ENCODE results near the gene RECQL5. TPM values are rescaled to one million over a fixed set of nuclear protein-coding genes. Genes with fewer than 3 reads are reported as not detected.

The RECQL5 gene
- polyA plus RNA-seq, 1 experiment = 9.3 TPM

DNA sequence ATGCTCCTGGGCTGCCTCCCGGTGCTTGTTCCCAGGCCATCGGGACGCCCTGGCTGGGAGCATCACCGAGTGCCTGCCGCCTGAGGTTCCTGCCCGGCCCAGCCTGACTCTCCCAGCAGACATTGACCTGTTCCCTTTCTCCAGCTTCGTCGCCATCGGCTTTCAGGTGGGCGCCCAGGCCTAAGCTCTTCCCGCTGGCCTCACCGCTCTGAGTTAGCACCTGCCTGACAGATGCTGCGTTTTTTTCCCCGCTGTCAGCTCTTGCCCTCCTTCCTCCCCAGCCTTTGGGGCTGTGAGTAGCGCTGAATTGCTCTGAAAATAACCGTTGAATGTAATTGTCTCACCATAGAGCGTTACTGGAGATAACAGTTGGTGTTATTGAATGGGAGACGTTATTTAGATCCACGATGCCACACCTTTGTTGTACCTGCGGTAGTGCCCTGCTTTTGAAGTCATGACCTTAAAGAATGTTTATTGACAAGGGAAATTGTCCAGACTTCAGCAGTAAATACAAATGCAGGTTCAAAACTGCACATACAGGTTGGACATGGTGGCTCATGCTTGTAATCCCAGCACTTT lies 55.0 kb downstream of the RECQL5 start:
- CTCF ChIA-PET = interaction anchor here (1.7 to 2.1 kb wide), 2 partner anchors 21 to 22 kb away, joined by 5 to 7 read pairs; partner anchors contain the start of gene SMIM5

DNA sequence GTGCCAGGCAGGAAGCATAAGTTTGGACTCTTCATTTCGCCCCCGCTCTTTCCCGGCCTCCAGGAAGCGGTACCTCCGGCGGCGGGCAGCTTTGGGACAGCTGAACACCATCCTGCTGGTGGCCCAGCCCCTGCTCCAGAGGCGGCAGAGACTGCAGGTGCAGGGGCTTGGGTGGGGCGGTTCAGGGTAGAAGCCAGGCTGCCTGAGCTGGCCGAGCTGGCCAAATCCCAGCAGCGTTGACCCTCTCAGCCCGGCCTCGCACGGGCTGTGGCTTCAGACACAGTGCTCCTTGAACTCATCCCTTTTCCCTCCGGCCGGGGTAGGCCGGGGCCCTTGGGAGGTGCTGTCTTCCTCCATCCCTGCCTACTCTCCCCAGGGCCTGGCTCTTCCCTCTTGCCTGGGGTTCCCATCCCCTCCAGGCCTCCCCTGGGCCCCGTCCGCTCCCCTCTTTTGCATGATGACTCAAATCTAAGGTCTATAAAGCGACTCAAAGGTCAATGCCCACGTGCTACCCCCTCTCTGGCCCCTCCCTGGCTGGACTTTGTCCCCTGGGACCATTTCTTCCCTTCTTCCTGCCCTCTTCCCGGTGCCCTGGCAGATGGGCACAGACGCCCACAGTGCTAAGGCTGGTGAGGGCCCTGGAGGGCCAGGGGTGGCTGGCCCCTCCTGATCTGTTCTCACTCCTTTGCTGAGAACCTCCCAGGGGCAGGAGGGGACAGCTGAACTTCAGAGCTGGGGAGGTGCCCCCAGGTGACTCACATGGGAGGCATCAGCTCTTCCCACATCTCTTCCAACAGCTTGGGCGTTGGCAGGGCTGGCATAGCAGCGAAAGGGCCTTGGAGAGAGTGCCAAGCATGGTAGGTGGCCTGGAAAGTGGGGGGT lies 56.6 kb downstream of the RECQL5 start:
- TF ChIP-seq, protein P1, sequence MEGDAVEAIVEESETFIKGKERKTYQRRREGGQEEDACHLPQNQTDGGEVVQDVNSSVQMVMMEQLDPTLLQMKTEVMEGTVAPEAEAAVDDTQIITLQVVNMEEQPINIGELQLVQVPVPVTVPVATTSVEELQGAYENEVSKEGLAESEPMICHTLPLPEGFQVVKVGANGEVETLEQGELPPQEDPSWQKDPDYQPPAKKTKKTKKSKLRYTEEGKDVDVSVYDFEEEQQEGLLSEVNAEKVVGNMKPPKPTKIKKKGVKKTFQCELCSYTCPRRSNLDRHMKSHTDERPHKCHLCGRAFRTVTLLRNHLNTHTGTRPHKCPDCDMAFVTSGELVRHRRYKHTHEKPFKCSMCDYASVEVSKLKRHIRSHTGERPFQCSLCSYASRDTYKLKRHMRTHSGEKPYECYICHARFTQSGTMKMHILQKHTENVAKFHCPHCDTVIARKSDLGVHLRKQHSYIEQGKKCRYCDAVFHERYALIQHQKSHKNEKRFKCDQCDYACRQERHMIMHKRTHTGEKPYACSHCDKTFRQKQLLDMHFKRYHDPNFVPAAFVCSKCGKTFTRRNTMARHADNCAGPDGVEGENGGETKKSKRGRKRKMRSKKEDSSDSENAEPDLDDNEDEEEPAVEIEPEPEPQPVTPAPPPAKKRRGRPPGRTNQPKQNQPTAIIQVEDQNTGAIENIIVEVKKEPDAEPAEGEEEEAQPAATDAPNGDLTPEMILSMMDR (IDR thresholded peaks at IDR 0.05; ENCODE audit: low read depth, low read length) = no peak
- no peak for DNase-seq (ENCODE audit: low read depth, low spot score)
- H3K27ac ChIP-seq (ENCODE audit: low read depth, low read length) = no peak overlapping the region
- H3K9me3 ChIP-seq (ENCODE audit: control insufficient read depth, insufficient read depth, low read length) = no peaks in the 10 kb centered on the region
- peaks cover 2% of the 10 kb centered on the region for H3K27me3 ChIP-seq (ENCODE audit: control insufficient read depth, insufficient read depth, low read length)
- POLR2A ChIA-PET = interaction anchor here (0.9 kb wide), 1 partner anchor 10 kb away, joined by 3 read pairs; no protein-coding TSS in a partner anchor
- CTCF ChIA-PET = interaction anchor here (1.7 to 2.1 kb wide), 3 partner anchors 23 to 24 kb away, joined by 5 to 16 read pairs (median 7); partner anchors contain the start of gene SMIM5
- no peak overlapping the region for H3K4me3 ChIP-seq (ENCODE audit: low read depth, low read length)

More for the DNA sequence above, 55.0 kb downstream of the RECQL5 start:
- POLR2A ChIA-PET = no interaction called here
- H3K9me3 ChIP-seq (ENCODE audit: control insufficient read depth, insufficient read depth, low read length) = no peaks in the 10 kb centered on the region; the same call in 1 of the 2 replicates
- H3K27me3 ChIP-seq (ENCODE audit: control insufficient read depth, insufficient read depth, low read length) = peaks cover under 1% of the 10 kb centered on the region
- no peak overlapping the region for H3K4me3 ChIP-seq (ENCODE audit: low read depth, low read length)
- no peak overlapping the region for H3K27ac ChIP-seq (ENCODE audit: low read depth, low read length)
- no peak for DNase-seq (ENCODE audit: low read depth, low spot score)
- TF ChIP-seq, protein P1 (IDR thresholded peaks at IDR 0.05; ENCODE audit: low read depth, low read length) = no peak

DNA sequence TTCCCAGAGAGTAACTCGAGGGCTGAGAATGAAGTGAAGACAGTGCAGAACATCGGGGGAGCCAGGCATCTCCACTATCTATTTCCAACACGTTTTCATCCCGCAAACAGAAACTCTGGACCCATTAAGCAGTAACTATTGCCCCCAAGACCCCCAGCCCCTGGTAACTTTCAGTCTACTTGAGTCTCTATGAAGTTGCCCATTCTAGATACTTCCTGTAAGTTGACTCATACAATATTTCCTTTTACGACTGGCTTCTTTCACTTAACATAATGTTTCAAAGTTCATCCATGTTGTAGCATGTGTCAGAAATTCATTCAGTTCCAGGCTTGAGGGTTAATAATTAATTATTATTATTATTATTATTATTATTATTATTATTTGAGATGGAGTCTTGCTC lies 59.9 kb downstream of the RECQL5 start:
- no peak overlapping the region for H3K27ac ChIP-seq (ENCODE audit: low read depth, low read length)
- CTCF ChIA-PET = no interaction called here
- TF ChIP-seq, protein P1 (IDR thresholded peaks at IDR 0.05; ENCODE audit: low read depth, low read length) = no peak
- H3K9me3 ChIP-seq (ENCODE audit: control insufficient read depth, insufficient read depth, low read length) = no peaks in the 10 kb centered on the region
- H3K4me3 ChIP-seq (ENCODE audit: low read depth, low read length) = no peak overlapping the region
- no peak for DNase-seq (ENCODE audit: low read depth, low spot score)
- H3K27me3 ChIP-seq (ENCODE audit: control insufficient read depth, insufficient read depth, low read length) = peaks cover 2% of the 10 kb centered on the region
- POLR2A ChIA-PET = no interaction called here

DNA sequence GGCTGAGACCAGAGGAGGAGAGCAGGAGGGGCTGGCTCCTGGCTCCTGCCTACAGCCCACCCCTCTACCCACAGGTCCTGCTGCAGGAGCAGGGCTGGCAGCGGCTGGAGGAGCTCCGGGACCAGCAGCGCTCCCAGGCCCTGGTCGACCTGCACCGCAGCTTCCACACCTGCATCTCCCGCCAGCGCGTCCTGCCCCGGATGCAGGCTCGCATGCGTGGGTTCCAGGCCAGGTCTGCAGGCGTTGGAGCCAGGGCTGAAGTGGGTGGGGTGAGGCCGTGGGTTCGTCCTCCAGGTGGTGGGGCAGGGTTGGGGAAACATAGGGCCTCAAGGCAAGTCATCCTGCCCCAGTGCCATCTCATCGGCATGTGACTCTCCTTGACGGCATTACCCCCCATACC lies 61.2 kb downstream of the RECQL5 start:
- CTCF ChIA-PET = interaction anchor here (0.5 kb wide), 1 partner anchor 142 kb away, joined by 7 read pairs; no protein-coding TSS in a partner anchor

More for the DNA sequence above, 61.2 kb downstream of the RECQL5 start:
- TF ChIP-seq, protein P1 (IDR thresholded peaks at IDR 0.05; ENCODE audit: low read depth, low read length) = no peak
- H3K27me3 ChIP-seq (ENCODE audit: control insufficient read depth, insufficient read depth, low read length) = peaks cover 2% of the 10 kb centered on the region
- H3K9me3 ChIP-seq (ENCODE audit: control insufficient read depth, insufficient read depth, low read length) = no peaks in the 10 kb centered on the region
- POLR2A ChIA-PET = no interaction called here
- no peak overlapping the region for H3K27ac ChIP-seq (ENCODE audit: low read depth, low read length)
- no peak for DNase-seq (ENCODE audit: low read depth, low spot score)
- no peak overlapping the region for H3K4me3 ChIP-seq (ENCODE audit: low read depth, low read length)
